Superior temporal gyrus (tissue), 1 donor: Measurements from ENCODE around the gene SLC38A8.

Source experiments
- DNase-seq: peaks from one replicate; pipeline ENCODE4 v3.0.0-alpha.2; 2016; ENCODE audit errors: extremely low spot score

Gene SLC38A8

DNA sequence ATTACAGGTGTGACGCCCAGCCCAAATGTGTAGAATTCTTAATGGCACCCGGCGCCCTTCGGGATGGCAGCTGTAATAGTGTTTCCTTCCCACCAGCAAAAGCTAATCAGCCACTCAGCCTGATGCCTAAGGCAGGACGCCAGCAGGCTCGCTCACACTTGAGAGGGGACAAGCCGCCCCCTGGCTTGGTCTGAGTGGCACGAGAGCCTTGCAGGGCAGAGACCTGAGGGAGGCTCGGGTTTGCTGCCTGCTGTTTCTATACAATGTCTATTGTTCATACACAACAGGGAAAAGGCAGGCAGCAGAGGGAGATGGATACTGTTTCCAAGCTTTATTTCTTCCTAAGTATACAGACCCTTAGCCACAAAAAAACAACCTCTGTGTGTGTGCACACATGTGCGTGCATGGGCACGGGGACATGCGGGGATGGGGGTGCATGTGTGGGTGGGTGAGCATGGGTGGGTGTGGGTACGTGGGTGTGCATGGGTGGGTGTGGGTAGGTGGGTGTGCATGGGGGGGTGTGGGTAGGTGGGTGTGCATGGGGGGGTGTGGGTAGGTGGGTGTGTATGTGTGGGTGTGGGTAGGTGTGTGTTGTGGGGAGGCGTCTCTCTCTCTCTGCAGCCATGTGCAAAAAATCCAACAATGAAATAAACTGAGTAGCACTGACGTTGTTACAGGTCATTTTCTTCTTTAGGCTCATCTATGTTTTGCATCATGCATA is 10.0 kb downstream of the SLC38A8 start:
- DNase-seq: no peak

DNA sequence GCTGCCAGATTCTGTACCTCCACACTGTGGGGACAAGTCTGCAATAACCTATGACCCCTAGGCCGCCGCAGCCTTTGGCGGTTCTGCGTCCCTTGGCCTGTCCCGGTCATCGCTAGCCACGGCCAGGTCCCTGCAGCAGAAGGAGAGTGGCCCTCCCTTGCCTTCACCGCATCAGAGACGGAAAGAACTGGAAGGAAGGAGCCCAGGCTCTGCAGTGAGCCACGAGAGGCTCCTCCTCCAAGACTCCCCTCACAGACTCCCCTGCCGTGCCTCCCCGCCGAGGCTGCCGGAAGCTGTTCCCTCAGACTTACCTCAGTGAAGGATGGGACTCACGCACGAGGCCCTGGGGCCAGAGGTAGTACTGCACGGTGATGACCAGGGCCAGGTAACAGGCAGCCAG is 11.0 kb downstream of the SLC38A8 start:
- DNase-seq: no peak

DNA sequence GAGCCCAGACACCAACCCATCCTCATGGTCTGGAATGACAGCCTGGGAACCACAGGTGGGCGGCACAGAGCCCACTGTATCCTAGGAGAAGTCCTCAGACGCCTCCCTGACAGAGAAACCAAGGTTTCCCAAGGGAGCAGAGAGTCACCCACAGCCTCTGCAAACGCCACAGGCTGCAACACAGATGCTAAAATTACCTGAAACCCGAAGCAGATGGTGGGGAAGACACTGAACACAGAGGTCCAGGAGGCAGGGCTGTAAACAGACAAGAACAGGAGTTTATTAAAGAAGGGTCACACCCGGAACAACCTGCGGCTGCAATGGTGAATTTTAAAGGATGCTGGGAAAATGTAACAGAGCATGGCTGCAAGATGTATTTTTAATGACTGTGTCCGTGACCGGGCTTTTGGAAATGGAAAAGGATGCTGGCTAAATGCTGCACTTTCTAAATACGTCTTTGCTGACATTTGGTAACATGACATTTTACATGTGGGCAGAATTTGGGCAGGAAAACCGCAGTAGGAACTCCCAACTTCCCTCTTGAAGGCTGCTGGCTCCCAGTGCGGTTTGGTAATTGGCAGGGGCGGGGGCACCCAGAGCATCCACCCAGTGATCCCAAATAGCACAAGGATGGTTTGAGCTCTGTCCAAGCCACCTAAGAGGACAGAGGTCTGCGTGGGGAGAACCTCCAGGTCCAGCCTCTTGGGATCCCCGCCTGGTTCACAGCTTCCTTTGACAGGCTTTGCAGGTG is 13.1 kb downstream of the SLC38A8 start:
- no peak for DNase-seq

DNA sequence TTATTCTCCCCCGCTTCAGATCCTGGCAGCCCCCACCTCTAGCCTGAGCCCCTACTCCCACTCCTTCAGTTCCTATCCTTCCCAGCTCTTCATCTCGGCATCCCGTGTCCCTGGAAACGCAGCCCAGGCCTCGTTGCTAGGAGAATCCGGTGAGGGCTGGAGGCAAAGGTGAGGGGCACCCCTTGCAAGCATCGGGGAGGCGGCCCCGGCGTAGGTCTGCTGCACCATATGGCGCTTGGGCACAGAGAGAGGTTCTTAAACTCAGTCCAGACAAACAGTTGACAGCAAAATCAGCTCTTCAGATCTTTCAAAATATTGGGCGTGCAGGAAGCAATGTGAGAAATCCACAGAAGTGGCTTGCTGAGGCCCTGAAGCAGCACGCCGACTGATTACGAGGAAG is 15.0 kb downstream of the SLC38A8 start:
- no peak for DNase-seq

DNA sequence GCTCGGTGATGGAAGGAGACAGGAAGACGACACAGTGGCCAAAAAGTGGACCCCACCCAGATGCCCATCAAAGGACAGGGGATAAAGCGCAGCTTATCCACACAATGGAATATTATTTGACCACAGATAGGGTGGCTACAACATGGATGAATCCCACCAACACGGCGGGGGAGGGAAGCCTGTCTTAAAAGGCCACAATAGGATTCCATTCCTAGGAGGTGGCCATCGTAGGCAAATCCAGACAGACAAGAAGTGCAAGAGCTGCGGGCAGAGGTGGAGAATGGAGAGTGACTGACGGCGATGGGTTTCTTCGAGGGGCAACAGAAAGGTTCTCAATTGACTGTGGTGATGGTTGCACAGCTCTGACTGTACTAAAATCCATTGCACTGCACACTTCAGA is 16.0 kb downstream of the SLC38A8 start:
- DNase-seq: no peak

DNA sequence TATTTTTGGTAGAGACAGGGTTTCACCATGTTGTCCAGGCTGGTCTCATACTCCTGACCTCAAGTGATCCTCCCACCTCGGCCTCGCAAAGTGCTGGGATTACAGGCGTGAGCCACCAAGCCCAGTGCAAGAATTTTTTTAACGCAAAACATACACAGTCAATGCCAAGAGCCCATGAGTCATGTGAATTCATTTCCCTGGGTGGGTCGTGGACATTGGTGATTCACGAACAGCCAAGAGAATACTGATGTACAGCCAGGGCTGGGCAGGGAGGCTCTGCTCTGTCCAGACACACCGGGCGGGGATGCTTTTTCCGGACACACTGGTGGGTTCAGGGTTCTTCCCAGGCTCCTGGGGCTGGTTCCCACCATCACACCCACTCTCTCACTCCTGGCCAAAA is 17.7 kb downstream of the SLC38A8 start:
- no peak for DNase-seq

DNA sequence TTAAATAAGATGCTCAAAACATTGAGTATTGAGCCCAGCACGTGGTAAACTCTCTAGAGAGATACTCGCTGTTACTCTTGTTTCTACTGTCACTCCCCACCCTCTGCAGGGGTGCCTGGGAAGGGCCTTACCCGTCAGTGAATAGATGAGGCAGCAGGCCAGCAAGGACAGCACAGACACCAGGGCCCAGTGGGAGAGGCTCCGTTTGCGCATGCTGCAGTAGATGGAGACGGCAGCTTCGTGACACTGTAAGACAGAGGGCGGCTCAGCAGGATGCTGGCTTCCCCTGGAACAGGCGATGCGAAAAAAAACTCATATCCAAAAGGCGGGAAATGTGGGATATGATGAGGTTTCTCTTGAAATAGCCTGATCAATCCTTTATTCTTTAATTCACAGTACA is 20.0 kb downstream of the SLC38A8 start:
- no peak for DNase-seq

DNA sequence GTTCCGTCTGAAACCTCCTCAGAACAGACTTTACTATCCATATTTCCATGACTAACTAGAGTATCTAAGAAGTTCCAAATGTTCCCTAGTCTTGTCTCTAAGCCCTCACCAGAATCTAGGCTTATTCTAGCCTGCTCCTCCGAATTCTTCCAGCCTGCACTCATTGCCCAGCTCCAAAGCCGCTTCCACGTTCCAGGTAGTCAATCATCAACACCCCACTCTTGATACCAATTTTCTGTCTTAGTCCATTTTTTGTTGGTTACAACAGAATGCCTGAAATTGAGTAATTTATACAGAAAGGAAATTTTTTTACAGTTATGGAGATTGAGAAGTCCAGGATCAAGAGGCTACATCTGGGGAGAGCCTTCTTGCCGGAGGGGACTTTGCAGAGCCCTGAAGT is 21.1 kb downstream of the SLC38A8 start:
- no peak for DNase-seq

DNA sequence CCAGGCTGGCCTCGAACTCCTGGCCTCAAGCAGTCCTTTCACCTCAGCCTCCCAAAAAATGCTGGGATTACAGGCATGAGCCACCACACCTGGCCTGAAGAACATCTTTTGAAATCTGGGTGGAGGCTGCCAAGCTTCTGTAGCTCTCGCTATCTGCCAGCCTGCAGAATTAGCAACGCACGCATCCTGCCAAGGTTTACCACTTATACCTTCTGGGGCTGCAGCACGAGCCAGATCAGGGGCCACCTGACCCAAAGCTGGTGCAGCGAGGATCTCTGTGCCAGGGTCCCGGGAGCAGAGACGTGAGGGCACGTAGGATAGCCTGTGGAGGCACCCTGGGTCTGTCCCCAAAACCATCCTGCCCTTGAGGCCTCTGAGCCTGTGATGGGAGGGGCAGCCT is 22.2 kb downstream of the SLC38A8 start:
- DNase-seq: no peak

DNA sequence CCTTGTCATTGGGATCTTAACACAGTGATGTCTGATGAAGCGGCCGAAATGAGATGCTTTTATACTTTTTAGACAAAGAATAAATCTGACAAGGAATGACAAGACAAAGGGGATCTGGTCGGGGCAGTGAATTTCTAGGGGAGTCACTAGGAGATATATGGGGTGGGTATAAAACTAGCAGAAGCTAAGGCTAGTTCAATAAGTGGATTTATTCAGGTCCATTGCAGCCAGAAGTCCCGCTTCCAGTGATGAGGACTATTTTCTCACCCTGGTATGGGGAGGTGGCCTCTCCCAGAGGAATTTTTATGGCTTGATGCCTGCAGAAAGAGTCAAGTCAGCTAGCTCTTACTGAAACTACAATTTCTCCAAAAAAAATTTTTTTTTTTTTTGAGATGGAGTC is 23.9 kb downstream of the SLC38A8 start:
- DNase-seq: no peak

DNA sequence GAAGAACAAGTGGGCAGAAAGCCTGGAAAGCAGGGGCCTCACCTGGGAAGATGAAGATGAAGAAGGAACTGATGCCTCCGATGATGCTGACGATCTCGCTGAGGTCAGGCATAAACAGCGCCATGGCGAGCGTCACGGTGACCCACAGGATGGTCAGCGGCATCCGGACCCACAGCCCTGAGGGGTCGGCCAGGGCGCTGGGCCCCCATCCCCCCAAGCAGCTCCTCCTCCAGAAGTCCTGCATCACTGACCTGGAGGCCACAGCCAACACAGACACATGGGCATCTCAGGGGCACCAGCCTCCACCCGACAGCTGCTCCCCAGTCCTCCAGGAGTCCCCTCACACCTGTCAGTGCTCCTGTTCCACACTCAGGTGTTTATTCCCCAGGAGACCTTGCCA is 26.1 kb downstream of the SLC38A8 start:
- DNase-seq: no peak

DNA sequence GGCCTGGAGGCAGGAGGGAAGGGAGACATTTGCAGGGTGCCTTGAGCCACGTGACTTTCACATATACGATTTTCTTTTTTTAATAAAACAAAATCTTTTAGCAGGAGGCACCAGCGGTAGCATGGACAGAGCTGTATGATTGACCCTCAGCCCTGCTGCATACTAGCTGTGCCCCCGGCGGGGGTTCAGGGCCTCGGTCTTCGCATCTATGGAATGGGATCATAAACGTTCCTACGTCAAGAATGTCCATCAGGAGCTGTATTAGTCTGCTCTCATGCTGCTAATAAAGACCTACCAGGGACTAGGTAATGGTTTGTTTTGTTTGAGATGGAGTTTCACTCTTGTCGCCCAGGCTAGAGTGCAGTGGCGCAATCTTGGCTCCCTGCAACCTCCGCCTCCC is 27.2 kb downstream of the SLC38A8 start:
- no peak for DNase-seq

DNA sequence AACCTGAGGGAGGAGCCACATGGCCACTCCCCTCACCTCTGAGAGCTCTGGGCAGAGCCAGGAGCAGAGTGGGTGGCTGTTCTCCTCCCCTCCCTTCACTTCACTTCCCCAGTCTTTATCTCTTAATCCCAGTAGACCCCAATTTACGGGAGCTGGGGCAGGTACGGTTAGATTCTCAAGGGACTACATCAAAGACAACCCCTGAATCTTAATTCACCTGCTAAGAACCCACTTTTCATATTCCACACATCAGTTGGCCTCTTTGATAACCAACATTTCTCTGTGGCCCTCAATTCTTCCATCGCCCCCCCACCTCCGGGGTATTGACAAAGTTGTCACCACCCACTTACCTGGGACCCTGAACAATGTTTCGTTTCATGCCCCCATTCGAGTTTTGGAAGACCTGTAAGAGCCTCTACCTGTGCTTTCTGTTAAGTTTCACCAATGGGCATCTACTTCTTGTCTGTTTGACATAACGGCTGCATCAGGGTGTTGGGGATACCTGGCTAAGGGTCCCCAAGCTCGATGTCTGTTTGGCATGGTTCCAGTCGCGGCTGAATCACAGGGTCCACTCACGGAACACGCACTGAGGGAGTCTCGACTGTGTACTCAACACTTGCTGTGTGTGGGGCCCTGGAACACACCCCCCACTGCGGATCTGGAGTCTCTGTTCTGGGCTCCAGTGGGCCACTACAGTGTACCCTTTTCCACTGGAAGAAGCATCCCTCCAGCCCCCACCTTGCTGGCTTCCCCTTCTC is 27.8 kb downstream of the SLC38A8 start:
- no peak for DNase-seq

DNA sequence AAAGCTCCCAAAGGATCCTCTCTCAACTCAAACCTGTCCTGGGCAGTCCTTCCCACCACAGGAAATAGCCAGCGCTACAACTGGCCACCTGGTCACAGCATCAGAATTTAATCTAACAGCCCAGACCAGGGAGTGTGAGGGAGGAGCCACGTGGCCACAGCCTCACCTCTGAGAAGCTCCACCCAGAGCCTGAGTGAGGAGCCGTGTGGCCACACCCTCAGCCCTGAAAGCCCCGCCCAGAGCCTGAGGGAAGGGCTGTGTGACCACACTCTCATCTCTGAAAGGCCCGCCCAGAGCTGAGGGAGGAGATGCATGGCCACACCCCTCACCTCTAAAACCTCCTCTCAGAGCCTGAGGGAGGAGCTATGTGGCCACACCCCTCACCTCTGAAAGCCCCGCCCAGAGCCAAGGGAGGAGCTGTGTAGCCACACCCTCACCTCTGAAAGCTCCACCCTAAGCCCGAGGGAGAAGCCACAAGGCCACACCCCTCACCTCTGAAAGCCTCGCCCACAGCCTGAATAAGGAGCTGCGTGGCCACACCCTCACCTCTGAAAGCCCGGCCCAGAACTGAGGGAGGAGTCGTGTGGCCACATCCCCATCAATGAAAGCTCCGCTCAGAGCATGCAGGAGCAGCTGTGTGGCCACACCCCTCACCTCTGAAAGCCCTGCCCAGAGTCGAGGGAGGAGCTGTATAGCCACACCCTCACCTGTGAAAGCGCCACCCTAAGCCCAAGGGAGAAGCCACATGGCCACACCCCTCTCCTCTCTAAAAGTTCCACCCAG is 28.6 kb downstream of the SLC38A8 start:
- no peak for DNase-seq

DNA sequence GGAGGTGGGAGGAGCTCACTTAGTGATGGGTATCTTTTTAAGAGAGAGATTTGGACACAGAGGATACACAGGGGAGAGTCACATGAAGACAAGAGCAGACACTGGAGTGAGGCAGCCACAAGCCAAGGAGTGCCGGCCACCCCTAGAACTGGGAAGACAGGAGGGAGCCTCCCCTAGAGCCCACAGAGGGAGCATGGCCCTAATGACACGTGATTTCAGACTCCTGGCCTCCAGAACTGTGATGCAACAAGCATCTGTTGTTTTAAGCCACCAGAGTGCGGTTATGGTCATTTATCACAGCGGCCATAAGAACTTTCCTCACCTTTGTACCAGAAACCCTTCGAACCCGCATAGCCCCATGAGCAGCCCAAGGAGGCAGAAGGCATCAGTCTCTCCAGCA is 33.3 kb downstream of the SLC38A8 start:
- DNase-seq: no peak

DNA sequence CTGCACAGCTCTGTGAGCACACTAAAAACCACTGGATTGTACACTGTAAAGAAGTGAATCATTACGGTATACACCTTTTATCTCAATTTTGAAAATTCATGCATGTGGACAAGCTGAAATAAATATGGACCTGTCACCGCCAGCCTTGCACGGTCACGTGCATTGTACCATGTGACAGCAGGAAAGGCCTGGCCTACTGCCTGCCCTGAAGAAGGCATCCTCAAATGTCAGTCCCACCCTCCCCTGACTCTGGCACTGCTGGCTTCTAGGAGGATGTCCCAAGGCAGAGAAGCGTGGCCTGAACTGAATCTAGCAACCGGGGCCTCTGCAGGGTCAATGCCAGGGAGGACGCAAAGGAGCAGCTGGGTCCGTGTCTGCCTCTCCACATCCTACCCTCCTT is 34.6 kb downstream of the SLC38A8 start:
- DNase-seq: no peak

DNA sequence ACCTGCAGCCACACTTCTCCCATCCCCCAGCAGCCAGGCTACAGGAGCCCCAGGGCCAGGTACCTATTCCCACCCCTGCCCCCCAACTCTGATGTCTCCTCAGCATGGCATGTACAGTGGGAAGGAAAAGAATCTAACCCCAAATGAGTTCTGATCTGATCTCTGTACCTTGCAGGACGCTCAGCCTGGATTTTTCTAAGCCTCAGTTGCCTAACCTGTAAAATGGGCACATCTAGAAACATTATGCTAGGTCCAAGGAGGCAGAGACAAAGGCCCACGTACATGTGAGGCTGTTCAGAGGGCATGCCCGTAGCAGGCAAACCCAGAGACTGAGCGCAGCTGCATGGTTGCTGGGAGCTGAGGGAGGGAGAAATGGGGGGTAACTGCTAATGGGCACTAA is 35.1 kb downstream of the SLC38A8 start:
- DNase-seq: no peak

DNA sequence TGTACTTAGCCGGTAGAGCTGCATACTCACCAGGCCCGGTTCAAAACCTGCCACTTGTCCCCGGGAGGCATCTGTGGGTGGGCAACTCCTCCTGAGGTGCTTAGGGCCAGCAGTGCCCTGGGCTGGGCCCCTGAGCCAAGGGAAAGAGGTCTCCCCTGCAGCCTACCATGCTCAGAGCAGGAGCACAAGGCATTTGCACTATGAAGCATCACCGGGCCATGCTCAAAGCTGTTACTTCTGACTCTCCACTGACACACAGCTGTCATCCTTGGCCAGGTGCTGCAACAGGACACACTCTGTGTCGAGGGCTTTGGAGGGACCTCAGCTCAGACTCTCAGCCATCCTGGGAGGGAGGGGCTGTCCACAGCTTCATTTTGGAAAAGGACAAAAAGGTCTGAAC is 37.2 kb downstream of the SLC38A8 start:
- DNase-seq: no peak

DNA sequence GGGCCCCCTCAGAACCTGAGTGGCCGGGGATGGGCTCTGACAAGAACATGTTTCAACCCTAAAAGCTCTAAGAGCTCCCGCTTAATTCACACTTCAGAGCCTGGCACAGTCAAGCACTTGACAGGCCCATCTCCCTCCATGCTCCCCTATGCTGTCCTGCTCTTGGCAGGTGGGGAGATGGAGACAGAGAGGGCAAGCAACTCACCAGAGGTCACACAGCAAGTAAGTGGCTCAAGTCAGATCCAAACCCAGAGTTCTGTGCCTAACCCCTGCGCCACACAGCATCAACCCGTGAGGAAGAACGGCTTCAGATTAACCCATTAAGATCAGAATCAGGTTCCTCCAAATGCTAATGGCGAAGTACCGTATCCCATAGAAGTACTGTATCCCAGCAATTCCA is 38.2 kb downstream of the SLC38A8 start:
- DNase-seq: no peak

DNA sequence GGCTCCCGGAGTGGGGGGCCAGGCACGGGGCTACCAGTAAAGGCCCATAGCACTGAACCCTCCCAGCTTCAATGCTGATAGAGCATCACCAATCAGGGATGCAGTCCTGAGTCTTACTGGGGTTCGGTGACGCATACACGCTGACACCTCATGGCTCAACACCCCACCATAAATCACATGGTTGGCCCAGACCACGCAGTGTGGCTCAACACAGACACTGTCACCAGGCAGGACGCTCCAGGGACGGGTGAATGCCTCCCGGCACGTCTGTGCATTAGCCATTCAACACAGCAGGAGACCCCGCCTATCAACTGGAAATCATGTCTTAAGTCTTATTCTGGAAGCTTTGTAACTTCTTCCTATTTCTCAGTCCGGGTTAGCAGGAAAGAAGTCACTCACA is 39.6 kb downstream of the SLC38A8 start:
- DNase-seq: no peak

DNA sequence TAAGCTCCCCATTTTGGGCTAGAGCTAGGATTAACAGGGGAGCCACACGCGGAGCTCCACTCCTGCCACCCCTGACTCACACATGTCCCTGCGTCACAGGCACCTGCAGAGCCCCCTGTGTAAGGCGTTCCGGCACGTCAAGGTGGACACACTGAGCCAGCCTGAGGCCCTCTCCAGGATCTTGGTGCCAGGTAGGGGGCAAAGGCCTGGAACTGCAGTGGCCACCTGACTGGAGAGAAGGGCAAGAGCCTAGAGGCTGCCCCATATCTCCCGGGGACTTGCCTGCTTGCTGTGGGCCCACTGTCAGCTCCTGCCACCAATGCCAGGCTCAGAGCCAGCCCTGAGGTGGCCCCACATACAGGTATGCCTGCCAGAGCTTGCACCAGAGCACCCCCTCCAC is 40.9 kb downstream of the SLC38A8 start:
- DNase-seq: no peak

DNA sequence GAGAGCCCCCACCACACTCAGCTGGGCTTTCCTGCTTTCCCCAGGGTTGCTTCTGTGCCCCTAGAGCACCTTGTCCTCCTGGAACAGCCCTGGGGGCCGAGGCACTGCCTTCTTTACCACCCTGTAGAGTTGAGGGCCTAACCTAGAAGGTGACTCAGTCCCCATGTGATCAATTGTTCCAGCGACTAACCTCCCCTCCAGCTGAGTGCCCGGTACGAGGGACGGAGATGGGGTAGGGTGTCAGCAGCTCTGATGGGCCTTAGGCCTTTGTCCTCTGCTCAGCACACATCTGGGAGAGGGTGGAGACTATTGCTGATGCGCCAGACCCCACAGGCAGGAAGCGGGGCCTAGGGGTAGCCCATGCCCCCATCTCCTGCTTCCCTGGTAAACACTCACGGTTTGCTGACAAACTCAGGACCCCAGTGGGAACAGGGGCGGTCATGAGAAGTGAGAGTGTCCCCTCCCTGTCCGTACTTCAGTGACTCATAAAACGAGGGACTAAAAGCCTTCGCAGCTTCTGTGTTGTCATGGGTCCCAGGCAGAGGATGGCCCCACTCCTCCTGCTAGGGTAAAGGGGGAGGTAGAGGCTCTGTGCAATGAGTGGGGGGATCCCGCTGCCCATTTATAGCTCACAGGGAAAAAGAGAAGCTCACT is 41.5 kb downstream of the SLC38A8 start:
- no peak for DNase-seq
